BLaER1 treated with 17β-estradiol and CSF1 and Interleukin-3, amounts not matched to agents 10 nM and 100 nM (cell line): ENCODE results near the gene ENOX1.

Experiments
- H3K27ac ChIP-seq, 11 experiments: shearing (Covaris generic); formaldehyde crosslinking; 2 replicates each; pipeline ENCODE4 v1.8.1; 2022
- H3K27me3 ChIP-seq, 11 experiments: shearing (Covaris generic); formaldehyde crosslinking; 2 replicates each; pipeline ENCODE4 v1.8.1; 2022
- H3K36me3 ChIP-seq, 11 experiments: shearing (Covaris generic); formaldehyde crosslinking; 2 replicates each; pipeline ENCODE4 v1.8.1; 2022
- H3K4me1 ChIP-seq, 10 experiments: shearing (Covaris generic); formaldehyde crosslinking; 2 replicates each; pipeline ENCODE4 v1.8.1; 2022
- H3K4me2 ChIP-seq, 11 experiments: shearing (Covaris generic); formaldehyde crosslinking; 2 replicates each; pipeline ENCODE4 v1.8.1; 2022
- H3K4me3 ChIP-seq, 10 experiments: shearing (Covaris generic); formaldehyde crosslinking; 2 replicates each; pipeline ENCODE4 v1.8.1; 2022
- H3K9ac ChIP-seq, 11 experiments: shearing (Covaris generic); formaldehyde crosslinking; 2 replicates each; pipeline ENCODE4 v1.8.1; 2022
- H3K9me3 ChIP-seq, 11 experiments: shearing (Covaris generic); formaldehyde crosslinking; replicated peaks in 1 of 11; 2 replicates each; pipeline ENCODE4 v1.8.1; 2022
- H4K20me1 ChIP-seq, 11 experiments: shearing (Covaris generic); formaldehyde crosslinking; 2 replicates each; pipeline ENCODE4 v1.8.1; 2022
- Cebpa-rat ChIP-seq, 11 experiments: shearing (Covaris generic); IDR thresholded peaks; 2 replicates each; pipeline ENCODE4 v1.8.1; 2022

The ENOX1 gene

DNA sequence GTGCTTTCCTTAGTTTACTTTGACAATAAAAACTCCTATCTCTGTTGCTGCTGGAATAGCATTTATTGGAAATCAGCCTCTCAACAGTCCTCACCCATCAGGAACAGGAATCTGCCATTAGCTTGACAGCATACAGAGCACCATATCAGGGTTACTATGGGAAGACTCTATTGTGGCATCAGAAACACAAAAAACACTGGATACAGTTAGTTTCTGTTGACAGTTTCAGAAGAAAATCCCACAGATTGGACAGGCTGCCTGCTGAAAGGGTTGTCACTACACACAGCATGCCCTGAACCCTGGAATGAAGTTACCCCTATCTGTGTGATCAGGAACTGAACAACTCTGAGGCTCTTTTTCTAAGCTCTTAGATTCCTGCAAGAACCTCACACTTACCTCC lies 172.7 kb downstream of the ENOX1 start:
- Histone ChIP-seq H3K27ac (no peak overlapping the region), H3K4me2 (no peak overlapping the region), H3K4me1 (no peaks in the 10 kb centered on the region), H3K27me3 (no peaks in the 10 kb centered on the region), H4K20me1 (no peaks in the 10 kb centered on the region), H3K4me3 (no peak overlapping the region), H3K9ac (no peak overlapping the region), H3K9me3 (no peaks in the 10 kb centered on the region), H3K36me3 (no peaks in the 10 kb centered on the region)
- TF ChIP-seq Cebpa-rat (IDR thresholded peaks at IDR 0.05) = no peak

DNA sequence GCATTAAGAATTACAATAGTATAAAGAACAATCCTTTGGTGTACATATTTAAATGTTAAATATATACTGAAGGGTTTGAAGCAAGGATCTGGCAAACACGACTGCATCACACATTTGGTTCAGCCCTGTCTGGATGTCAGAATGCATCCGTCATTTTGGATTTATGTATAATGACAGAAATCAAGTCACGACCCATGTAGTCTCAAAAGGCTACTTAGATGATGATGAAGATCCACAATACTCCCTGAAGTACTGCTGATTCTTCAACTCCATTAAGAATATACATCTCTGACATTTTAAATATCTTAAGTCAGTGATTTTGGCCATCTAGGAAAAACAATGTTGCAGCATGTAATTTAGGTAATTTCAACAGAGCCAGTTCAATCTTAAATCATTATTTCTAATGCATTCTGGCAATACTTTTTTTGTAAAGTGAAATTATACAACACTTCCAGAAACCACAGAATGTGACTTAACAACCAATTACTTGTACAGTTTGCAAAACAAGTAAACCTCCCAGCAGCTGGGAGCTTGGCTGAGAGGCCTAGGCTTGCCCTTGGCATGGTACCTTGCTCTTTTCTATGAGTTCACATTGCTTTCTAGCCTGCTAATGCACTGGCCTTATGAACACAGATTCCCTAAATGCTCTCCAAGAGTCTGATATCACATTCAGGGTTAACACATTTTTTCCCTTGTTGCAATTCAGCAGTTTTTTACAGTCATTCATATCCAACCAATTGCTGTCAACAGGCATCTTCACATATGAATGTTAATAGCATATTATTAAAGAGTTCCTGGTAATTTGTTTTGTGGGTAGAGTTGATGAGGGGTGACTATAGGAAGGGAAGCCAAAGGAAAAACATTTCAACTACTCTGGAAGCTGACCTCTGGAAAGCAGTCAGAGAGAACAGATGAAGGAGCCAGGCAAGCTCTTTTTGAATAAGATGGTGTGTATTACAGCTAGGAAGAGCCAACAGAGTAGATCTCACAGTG lies 175.2 kb downstream of the ENOX1 start:
- no peak overlapping the region for H3K4me2 ChIP-seq
- no peaks in the 10 kb centered on the region for H3K9me3 ChIP-seq
- no peaks in the 10 kb centered on the region for H3K27me3 ChIP-seq
- no peaks in the 10 kb centered on the region for H3K36me3 ChIP-seq
- no peaks in the 10 kb centered on the region for H4K20me1 ChIP-seq
- no peaks in the 10 kb centered on the region for H3K4me1 ChIP-seq
- H3K9ac ChIP-seq = no peak overlapping the region
- no peak overlapping the region for H3K4me3 ChIP-seq
- no peak for TF ChIP-seq Cebpa-rat (IDR thresholded peaks at IDR 0.05)
- H3K27ac ChIP-seq = no peak overlapping the region

- H3K9ac ChIP-seq = no peak overlapping the region
Measured at GRCh38 chr13:43608400-43609137, 178.2 kb downstream of the ENOX1 start.

DNA sequence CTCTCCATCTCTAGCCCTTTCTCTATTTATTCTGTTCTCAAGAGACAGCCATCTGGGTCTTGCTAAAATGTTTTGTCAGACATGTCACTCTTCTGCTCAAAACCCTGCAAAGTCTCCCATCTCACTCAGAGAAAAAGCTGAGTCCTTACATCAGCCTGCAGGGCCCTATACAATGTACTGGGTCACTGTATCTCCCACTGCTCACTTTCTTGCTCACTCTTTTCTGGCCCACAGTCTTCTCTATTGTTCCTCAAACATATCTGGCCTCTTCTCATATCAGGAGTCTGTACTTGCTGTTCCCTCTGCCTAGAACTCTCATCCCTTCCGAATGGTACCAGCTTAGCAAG lies 189.2 kb downstream of the ENOX1 start:
- no peak overlapping the region for H3K27ac ChIP-seq
- TF ChIP-seq Cebpa-rat (IDR thresholded peaks at IDR 0.05) = no peak

More at GRCh38 chr13:43608400-43609137, 178.2 kb downstream of the ENOX1 start:
- no peak overlapping the region for H3K27ac ChIP-seq
- H3K4me3 ChIP-seq = no peak overlapping the region
- no peaks in the 10 kb centered on the region for H3K27me3 ChIP-seq
- TF ChIP-seq Cebpa-rat (IDR thresholded peaks at IDR 0.05) = no peak
- peaks cover 10 to 22% (median 16%) of the 10 kb centered on the region in 11 experiments; a peak in 18 of 22 replicates for H3K9me3 ChIP-seq
- no peak overlapping the region for H3K4me2 ChIP-seq
- H3K4me1 ChIP-seq = no peaks in the 10 kb centered on the region
- no peaks in the 10 kb centered on the region for H4K20me1 ChIP-seq
- no peaks in the 10 kb centered on the region for H3K36me3 ChIP-seq

DNA sequence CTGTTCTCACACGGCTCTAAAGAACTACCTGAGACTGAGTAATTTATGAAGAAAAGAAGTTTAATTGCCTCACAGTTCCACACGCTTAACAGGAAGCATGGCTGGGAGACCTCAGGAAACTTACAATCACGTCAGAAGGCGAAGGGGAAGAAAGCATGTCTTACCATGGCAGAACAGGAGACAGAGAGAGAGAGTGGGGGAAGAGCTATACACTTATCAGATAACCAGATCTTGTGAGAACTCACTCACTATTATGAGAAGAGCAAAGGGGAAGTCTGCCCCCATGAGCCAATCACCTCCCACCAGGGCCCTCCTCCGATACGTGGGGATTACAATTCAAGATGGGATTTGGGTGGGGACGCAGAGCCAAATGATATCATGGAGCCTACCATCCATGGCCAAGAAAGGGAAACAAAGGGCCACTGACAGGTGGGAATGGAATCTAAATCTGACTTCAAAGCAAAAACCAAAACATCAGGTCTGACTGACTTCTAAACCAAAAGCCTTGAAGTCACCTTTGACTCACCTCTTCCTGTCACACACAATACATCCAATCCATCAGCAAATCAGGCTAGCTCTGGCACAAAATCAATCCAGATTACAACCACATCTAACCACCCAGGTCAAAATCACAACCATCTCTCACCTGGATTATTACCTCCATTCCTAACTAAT lies 189.7 kb downstream of the ENOX1 start:
- no peak overlapping the region for H3K27ac ChIP-seq
- H3K4me2 ChIP-seq = no peak overlapping the region
- H3K4me1 ChIP-seq = no peaks in the 10 kb centered on the region
- no peaks in the 10 kb centered on the region for H3K27me3 ChIP-seq
- H4K20me1 ChIP-seq = no peaks in the 10 kb centered on the region
- TF ChIP-seq Cebpa-rat (IDR thresholded peaks at IDR 0.05) = no peak
- H3K36me3 ChIP-seq = no peaks in the 10 kb centered on the region
- peaks cover 0 to 6% (median 0%) of the 10 kb centered on the region in 11 experiments; a peak in 1 of 22 replicates for H3K9me3 ChIP-seq
- H3K4me3 ChIP-seq = no peak overlapping the region
- no peak overlapping the region for H3K9ac ChIP-seq

More for the DNA sequence above, 189.2 kb downstream of the ENOX1 start:
- no peaks in the 10 kb centered on the region for H3K4me1 ChIP-seq
- H3K9me3 ChIP-seq = peaks cover 0 to 6% (median 0%) of the 10 kb centered on the region in 11 experiments; a peak in 1 of 22 replicates
- no peaks in the 10 kb centered on the region for H3K36me3 ChIP-seq
- H3K4me3 ChIP-seq = no peak overlapping the region
- no peak overlapping the region for H3K9ac ChIP-seq
- no peaks in the 10 kb centered on the region for H4K20me1 ChIP-seq
- H3K4me2 ChIP-seq = no peak overlapping the region
- no peaks in the 10 kb centered on the region for H3K27me3 ChIP-seq

DNA sequence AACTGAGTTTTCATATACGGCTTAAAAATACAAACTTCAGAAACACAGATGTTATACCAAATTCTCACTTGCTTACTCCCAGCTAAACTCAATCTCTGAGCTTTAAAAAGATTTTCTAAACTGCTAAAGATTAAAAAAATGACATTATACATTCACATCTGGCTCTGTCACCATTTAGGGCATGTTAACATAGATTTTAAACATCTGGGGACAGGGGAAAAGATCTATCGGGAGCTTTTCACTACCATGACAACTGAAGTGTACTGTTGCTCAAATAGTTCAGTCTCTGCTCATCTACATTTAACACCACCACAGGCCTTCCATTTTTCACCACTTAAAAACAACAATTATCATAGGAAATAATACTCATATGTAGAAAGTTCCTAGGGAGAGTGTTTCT lies 190.8 kb downstream of the ENOX1 start:
- Histone ChIP-seq H3K27me3 (no peaks in the 10 kb centered on the region), H3K9me3 (peaks cover 0 to 6% (median 0%) of the 10 kb centered on the region in 11 experiments; a peak in 1 of 22 replicates), H3K27ac (no peak overlapping the region), H4K20me1 (no peaks in the 10 kb centered on the region), H3K9ac (no peak overlapping the region), H3K36me3 (no peaks in the 10 kb centered on the region), H3K4me2 (no peak overlapping the region), H3K4me1 (no peaks in the 10 kb centered on the region), H3K4me3 (no peak overlapping the region)
- no peak for TF ChIP-seq Cebpa-rat (IDR thresholded peaks at IDR 0.05)

DNA sequence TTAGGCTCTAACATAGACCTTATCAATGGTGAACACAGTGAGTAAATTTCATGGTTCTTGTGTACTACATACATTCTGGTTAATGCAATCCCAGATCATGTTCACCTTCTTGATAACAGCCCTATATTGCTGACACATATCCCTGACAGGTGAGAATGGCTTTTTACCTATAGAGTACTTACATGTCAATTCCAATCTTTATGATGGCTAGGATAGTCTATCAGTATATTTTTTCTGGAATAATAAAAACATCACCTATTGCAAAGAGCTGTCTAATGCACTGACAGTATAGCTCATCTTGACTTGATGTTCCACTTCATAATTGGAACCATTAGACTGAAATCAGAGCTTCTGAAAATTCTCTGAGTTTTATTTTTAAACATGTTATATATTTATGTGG lies 199.4 kb downstream of the ENOX1 start:
- H3K9me3 ChIP-seq = no peaks in the 10 kb centered on the region
- H3K4me2 ChIP-seq = no peak overlapping the region
- H3K27ac ChIP-seq = no peak overlapping the region
- TF ChIP-seq Cebpa-rat (IDR thresholded peaks at IDR 0.05) = no peak
- no peaks in the 10 kb centered on the region for H3K27me3 ChIP-seq
- H3K4me3 ChIP-seq = no peak overlapping the region
- no peaks in the 10 kb centered on the region for H3K4me1 ChIP-seq
- no peaks in the 10 kb centered on the region for H4K20me1 ChIP-seq
- H3K9ac ChIP-seq = no peak overlapping the region
- no peaks in the 10 kb centered on the region for H3K36me3 ChIP-seq

GRCh38 chr13:43584751-43585150 lies 202.0 kb downstream of the ENOX1 start:
- Histone ChIP-seq H3K36me3 (no peaks in the 10 kb centered on the region), H3K4me3 (no peak overlapping the region), H3K27ac (no peak overlapping the region), H3K27me3 (no peaks in the 10 kb centered on the region), H3K9me3 (no peaks in the 10 kb centered on the region), H3K4me1 (no peaks in the 10 kb centered on the region), H4K20me1 (no peaks in the 10 kb centered on the region), H3K4me2 (no peak overlapping the region), H3K9ac (no peak overlapping the region)
- TF ChIP-seq Cebpa-rat (IDR thresholded peaks at IDR 0.05) = no peak

GRCh38 chr13:43583321-43583720 lies 203.5 kb downstream of the ENOX1 start:
- Histone ChIP-seq H3K36me3 (no peaks in the 10 kb centered on the region), H3K4me1 (no peaks in the 10 kb centered on the region), H3K4me2 (no peak overlapping the region), H3K27me3 (no peaks in the 10 kb centered on the region), H3K9ac (no peak overlapping the region), H4K20me1 (no peaks in the 10 kb centered on the region), H3K9me3 (no peaks in the 10 kb centered on the region), H3K27ac (no peak overlapping the region), H3K4me3 (no peak overlapping the region)
- TF ChIP-seq Cebpa-rat (IDR thresholded peaks at IDR 0.05) = no peak
